ENCODE measurements around the gene HIBADH.
"Not testable (repeated sequence)": the region's sequence is repeated elsewhere in the genome, so short reads cannot be mapped to it uniquely, and the experiment has no call there.

The HIBADH gene

DNA sequence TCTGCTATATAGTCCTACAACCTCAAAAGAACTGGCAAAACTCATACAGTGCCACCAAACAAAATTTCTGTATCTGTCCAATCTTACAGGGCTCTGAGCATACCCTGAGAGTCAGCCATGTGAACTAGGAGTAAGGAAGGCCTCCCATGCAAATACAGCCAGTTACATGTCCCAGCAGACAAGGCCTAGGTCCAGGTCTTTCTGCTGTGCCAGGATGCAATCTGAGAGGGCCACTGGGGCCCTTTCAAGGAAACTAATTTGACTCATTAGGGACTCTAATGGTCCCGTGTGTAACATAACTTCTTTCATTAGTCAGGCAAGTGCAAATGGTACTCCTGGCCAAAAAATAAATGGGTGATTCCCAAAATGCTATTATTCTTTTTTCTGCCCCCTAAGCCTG is 17.9 kb upstream of the HIBADH start:
- no peak for DNase-seq (ENCODE audit: low read depth in 2 of 2, low spot score in 1 of 2)

- DNase-seq (ENCODE audit: low read depth in 2 of 2, low spot score in 1 of 2): no peak
Observed at GRCh38 chr7:27678617-27679260, 16.1 kb upstream of the HIBADH start.

DNA sequence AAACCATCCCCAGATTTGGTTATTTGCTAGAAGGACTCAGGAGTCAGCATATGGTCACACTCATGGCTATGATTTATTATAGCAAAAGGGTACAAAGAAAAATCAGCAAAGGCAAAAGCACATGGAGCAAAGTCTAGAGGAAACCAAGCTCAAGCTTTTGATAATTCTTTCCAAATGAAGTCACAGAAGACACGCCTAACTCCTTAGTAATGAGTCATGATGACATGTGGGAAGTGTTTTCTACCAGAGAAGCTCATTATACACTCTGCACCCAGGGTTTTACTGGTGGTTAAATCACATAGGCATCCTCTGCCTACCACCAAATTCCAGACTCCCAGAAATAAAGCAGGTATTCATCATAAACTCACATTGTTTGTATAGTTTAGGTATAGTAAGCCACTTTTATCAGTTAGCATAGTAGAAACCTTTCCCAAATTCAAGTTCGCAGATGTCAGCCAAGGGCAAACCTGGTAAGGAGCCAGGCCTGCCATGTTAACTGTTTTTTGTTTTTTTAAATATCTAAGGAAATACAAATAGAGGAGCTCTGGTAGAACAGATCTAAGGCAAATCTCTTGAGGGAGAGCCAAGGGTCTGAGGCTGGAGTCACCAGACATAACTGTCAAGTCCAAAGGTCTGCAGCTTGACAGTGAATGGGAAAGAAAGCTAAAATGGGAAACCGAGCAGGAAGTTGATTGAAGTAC is 15.4 kb upstream of the HIBADH start:
- no peak for DNase-seq (ENCODE audit: low read depth in 2 of 2, low spot score in 1 of 2)

- not testable (repeated sequence) for DNase-seq (ENCODE audit: low read depth in 2 of 2, low spot score in 1 of 2)
Observed at GRCh38 chr7:27674126-27674525, 11.4 kb upstream of the HIBADH start.

- no peak for DNase-seq (ENCODE audit: low read depth in 2 of 2, low spot score in 1 of 2)
Observed at GRCh38 chr7:27671675-27672074, 9.0 kb upstream of the HIBADH start.

GRCh38 chr7:27670676-27671075 is 8.0 kb upstream of the HIBADH start:
- DNase-seq (ENCODE audit: low read depth in 2 of 2, low spot score in 1 of 2): no peak

DNA sequence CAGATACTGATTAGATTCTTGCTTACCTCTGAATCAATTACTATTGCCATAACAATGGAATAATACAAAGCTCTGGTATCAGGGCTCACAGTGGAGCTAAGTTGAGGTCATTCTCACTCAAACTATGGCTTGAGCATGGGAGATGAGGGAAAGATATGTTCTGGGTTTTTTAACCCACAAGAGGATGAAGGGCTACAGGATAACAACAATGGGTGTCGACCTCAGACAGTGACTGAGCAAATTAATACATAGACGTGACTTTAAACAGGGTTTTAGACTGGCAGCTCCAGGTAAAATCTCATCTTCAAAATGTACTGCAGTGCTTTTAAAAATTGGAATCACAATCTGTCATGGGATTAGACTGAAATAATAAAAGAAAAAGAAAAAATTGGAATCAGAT is 7.5 kb upstream of the HIBADH start:
- no peak for DNase-seq (ENCODE audit: low read depth in 2 of 2, low spot score in 1 of 2)

GRCh38 chr7:27665531-27665930 is 2.8 kb upstream of the HIBADH start:
- no peak for DNase-seq (ENCODE audit: low read depth in 2 of 2, low spot score in 1 of 2)

DNA sequence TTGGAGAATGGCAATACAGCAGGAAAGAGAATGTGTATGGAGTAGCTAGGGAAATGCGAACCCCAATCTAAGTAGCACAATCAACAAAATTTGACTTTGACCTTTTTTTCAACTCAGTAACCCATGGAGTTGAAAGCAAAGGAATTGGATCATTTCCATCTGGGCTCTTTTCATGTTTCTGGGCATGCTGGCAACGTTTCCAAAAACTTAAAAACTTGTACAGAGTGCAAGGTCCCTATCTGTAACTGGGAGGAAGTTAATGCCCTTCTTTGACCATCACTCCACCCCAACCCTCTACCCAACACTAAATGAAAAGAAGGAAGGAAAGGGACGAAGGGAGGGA is 1.3 kb upstream of the HIBADH start:
- no peak for DNase-seq (ENCODE audit: low read depth in 2 of 2, low spot score in 1 of 2)

GRCh38 chr7:27661811-27662489 is 733 bp downstream of the HIBADH start:
- no peak for DNase-seq (ENCODE audit: low read depth in 2 of 2, low spot score in 1 of 2)

DNA sequence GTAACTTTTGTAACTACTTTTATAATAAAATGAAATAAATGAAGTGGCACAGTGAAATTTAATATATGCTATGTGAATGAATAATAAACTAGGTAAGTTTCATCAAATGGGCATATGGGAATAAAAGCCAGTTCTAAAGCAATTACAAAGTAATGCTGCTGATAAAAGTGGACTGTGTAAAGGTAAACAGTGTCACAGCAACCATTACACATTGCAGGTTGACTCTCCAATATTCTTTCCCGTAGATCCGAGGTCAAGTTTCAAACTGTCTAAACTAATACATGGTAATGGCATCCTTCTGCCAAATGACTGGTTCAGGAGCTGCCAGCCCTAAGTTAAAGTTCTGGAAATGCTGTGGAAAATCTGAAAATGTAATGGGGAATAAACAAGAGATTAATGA is 6.0 kb downstream of the HIBADH start:
- no peak for DNase-seq (ENCODE audit: low read depth in 2 of 2, low spot score in 1 of 2)

- DNase-seq (ENCODE audit: low read depth in 2 of 2, low spot score in 1 of 2): no peak
Observed at GRCh38 chr7:27655184-27655583, 7.5 kb downstream of the HIBADH start.

- no peak for DNase-seq (ENCODE audit: low read depth in 2 of 2, low spot score in 1 of 2)
Observed at GRCh38 chr7:27652518-27652917, 10.2 kb downstream of the HIBADH start.

DNA sequence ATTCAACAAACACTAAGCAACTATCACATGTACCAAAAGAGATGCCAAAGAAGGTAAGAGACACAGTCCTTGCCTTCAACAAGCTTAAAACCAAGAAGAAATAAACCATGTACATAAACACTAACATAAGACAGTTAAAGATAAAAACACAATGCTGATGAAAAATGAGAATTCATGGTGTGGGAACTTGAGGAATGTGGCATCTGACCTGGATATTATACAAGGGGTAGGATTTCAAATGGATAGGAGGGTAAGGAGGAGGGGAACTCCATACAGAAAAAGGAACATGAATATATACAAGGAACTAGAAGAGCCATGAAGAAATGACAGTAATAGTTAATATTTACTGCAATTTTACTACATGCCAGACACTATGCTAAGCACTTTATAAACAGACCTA is 11.0 kb downstream of the HIBADH start:
- DNase-seq (ENCODE audit: low read depth in 2 of 2, low spot score in 1 of 2): no peak

GRCh38 chr7:27650283-27650682 is 12.4 kb downstream of the HIBADH start:
- DNase-seq (ENCODE audit: low read depth in 2 of 2, low spot score in 1 of 2): no peak

DNA sequence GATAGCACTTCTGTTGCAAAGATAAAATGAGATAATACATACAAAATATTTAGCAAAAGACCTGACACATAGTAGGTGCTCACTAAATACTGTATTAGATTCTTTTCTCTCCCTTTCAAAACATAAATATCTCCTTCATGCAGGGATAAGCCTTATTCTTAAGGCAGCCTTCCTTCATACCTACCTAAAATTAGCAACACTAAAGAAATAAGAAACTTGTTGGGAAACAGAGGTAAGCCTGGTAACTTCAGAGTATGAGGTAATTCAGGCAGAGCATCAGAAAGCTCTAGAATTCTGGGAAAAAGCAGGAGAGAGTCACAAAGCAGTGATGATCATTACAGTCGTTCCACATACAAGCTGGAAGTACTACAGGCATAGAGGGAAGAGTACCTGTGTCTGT is 15.2 kb downstream of the HIBADH start:
- DNase-seq (ENCODE audit: low read depth in 2 of 2, low spot score in 1 of 2): no peak

- DNase-seq (ENCODE audit: low read depth in 2 of 2, low spot score in 1 of 2): no peak
Observed at GRCh38 chr7:27647046-27647445, 15.6 kb downstream of the HIBADH start.

DNA sequence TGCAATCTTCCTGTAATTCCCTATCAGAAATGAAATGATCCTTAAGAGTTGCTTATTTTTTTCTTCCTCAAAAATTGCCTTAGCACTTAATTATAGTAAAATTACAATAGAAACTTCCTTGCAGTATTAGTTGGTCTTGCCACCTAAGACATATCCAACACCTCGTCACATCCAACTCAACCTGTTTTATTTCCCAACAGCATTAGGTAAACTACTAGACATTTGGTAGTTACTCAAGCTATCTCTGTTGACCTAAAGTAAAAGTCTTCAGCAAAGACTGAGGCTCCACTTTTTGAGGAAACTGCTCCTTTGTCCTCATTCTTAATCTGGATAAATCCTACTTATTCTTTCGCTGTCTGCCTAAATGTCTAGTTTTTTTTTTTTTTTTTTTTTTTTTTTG is 20.4 kb downstream of the HIBADH start:
- no peak for DNase-seq (ENCODE audit: low read depth in 2 of 2, low spot score in 1 of 2)

GRCh38 chr7:27641581-27642230 is 21.0 kb downstream of the HIBADH start:
- no peak for DNase-seq (ENCODE audit: low read depth in 2 of 2, low spot score in 1 of 2)

GRCh38 chr7:27640884-27641574 is 21.7 kb downstream of the HIBADH start:
- no peak for DNase-seq (ENCODE audit: low read depth in 2 of 2, low spot score in 1 of 2)

- no peak for DNase-seq (ENCODE audit: low read depth in 2 of 2, low spot score in 1 of 2)
Observed at GRCh38 chr7:27639851-27640250, 22.8 kb downstream of the HIBADH start.
